VCaP (cell line): ENCODE results near the gene PCDHGB3.
A peak's percentile ranks its signal among the peaks of the same experiment; 100 is the strongest.
"Not testable (repeated sequence)": the region's sequence is repeated elsewhere in the genome, so short reads cannot be mapped to it uniquely, and the experiment has no call there.

ENCODE experiments used
- H3K27ac ChIP-seq: fragments of 450-650 bp; 2 replicates; pipeline ENCODE4 v1.5.1; 2017
- CTCF ChIP-seq: fragments of 450-650 bp; conservative IDR thresholded peaks from 2 replicates; pipeline ENCODE4 v1.5.1; 2017; ENCODE audit warnings: mild to moderate bottlenecking, moderate library complexity

The PCDHGB3 gene

GRCh38 chr5:141342773-141343172, 27.3 kb upstream of the PCDHGB3 start:
- no peak for TF ChIP-seq CTCF
- H3K27ac ChIP-seq, result no peak overlapping the region

- no peak within 1 kb of the TSS for H3K27ac ChIP-seq
- TF ChIP-seq CTCF, result no peak; the same call in 1 of the 2 replicates
Measured at GRCh38 chr5:141343242-141343952, 26.6 kb upstream of the PCDHGB3 start, which contains the start of gene PCDHGA3. Gene PCDHGA3, plus strand, starts transcription at chr5:141343829. Its CDS starts 205 bp downstream, at chr5:141344034.

GRCh38 chr5:141343953-141344463, 26.0 kb upstream of the PCDHGB3 start:
- H3K27ac ChIP-seq, result no peak overlapping the region

GRCh38 chr5:141345327-141345726, 24.7 kb upstream of the PCDHGB3 start:
- no peak for TF ChIP-seq CTCF
- H3K27ac ChIP-seq, result no peak overlapping the region

More at GRCh38 chr5:141343953-141344463, 26.0 kb upstream of the PCDHGB3 start:
- no peak for TF ChIP-seq CTCF

- not testable (repeated sequence) for H3K27ac ChIP-seq
Measured at GRCh38 chr5:141346017-141346416, 24.0 kb upstream of the PCDHGB3 start.

GRCh38 chr5:141349917-141350619, 20.0 kb upstream of the PCDHGB3 start, which contains the start of gene PCDHGB1:
Gene PCDHGB1, plus strand, starts transcription at chr5:141350099. Its CDS starts 162 bp downstream, at chr5:141350261.
- peak; percentile 73 for TF ChIP-seq CTCF
- peak within 1 kb of the TSS; percentile 38; the same call in 1 of the 2 replicates for H3K27ac ChIP-seq

GRCh38 chr5:141351591-141351990, 18.5 kb upstream of the PCDHGB3 start:
- TF ChIP-seq CTCF, result no peak
- H3K27ac ChIP-seq, result no peak overlapping the region
